PC-3 (cell line): Measurements from ENCODE around the gene MLPH. TPM values are rescaled to one million over a fixed set of nuclear protein-coding genes. Genes with fewer than 3 reads are reported as not detected.

Experiments
- ATAC-seq: fragments of 200-7000 bp; cut with Tn5 transposase; 2 replicates; pipeline ENCODE4 v1.9.1; 2020; ENCODE audit warnings: mild to moderate bottlenecking, moderate library complexity
- BruUV-seq: library from RNA; stranded (reverse); fragments of 400-500 nt; replicated peaks from 2 replicates; lab custom pipeline; 2021; lab: Mats Ljungman, UMichigan
- CTCF ChIA-PET: fragments of 300-600 bp; sonication (Branson Sonifier 250); formaldehyde crosslinking; loops from one replicate; lab custom pipeline; 2022; ENCODE audit warnings: antibody characterized with exemption; lab: Charles Lee
- POLR2A ChIA-PET: fragments of 300-600 bp; sonication (Branson Sonifier 250); formaldehyde crosslinking; loops from one replicate; lab custom pipeline; 2022; ENCODE audit warnings: antibody characterized with exemption; ENCODE audit not compliant: unreplicated experiment; lab: Charles Lee
- DNase-seq: peaks from one replicate; pipeline ENCODE4 v3.0.0-alpha.2; 2015
- H2AFZ ChIP-seq: fragments of 300-600 bp; sonication (generic); 2 replicates; pipeline ENCODE4 v1.6.0; 2016; ENCODE audit warnings: antibody characterized with exemption, low read length
- H3F3A ChIP-seq: fragments of 300-600 bp; sonication (generic); one replicate; pipeline ENCODE4 v1.6.0; 2017; ENCODE audit warnings: antibody characterized with exemption, low read length, control low read depth, mild to moderate bottlenecking; ENCODE audit not compliant: unreplicated experiment
- H3K27ac ChIP-seq: fragments of 300-600 bp; sonication (generic); 2 replicates; pipeline ENCODE4 v1.5.1; 2016; ENCODE audit warnings: mild to moderate bottlenecking, low read length
- H3K27me3 ChIP-seq: fragments of 300-600 bp; sonication (generic); 2 replicates; pipeline ENCODE4 v1.6.1; 2016; ENCODE audit warnings: low read length, mixed read lengths
- H3K36me3 ChIP-seq: fragments of 300-600 bp; sonication (generic); 2 replicates; pipeline ENCODE4 v1.6.1; 2016; ENCODE audit warnings: low read depth, mixed run types, low read length, mixed read lengths
- H3K4me1 ChIP-seq: fragments of 300-600 bp; sonication (generic); 2 replicates; pipeline ENCODE4 v1.5.1; 2016; ENCODE audit warnings: low read length; ENCODE audit not compliant: insufficient read depth
- H3K4me2 ChIP-seq: fragments of 300-600 bp; sonication (generic); 2 replicates; pipeline ENCODE4 v1.6.0; 2016; ENCODE audit warnings: low read length
- H3K4me3 ChIP-seq: fragments of 300-600 bp; sonication (generic); 2 replicates; pipeline ENCODE4 v1.5.1; 2016; ENCODE audit warnings: mild to moderate bottlenecking, low read length, mixed read lengths
- H3K79me2 ChIP-seq: fragments of 300-600 bp; sonication (generic); 2 replicates; pipeline ENCODE4 v1.6.1; 2017; ENCODE audit warnings: low read length, mixed read lengths
- H3K9ac ChIP-seq: fragments of 300-600 bp; sonication (generic); 2 replicates; pipeline ENCODE4 v1.6.0; 2016; ENCODE audit warnings: mild to moderate bottlenecking, low read length
- H3K9me2 ChIP-seq: fragments of 300-600 bp; sonication (generic); replicated peaks from 2 replicates; pipeline ENCODE4 v1.6.1; 2016; ENCODE audit warnings: mixed run types, low read length, mixed read lengths
- H3K9me3 ChIP-seq: fragments of 300-600 bp; sonication (generic); 2 replicates; pipeline ENCODE4 v1.6.1; 2016; ENCODE audit warnings: low read length, mixed read lengths
- H4K20me1 ChIP-seq: fragments of 300-600 bp; sonication (generic); 2 replicates; pipeline ENCODE4 v1.6.1; 2016; ENCODE audit warnings: low read length, mixed read lengths
- EZH2 ChIP-seq: fragments of 300-600 bp; sonication (generic); IDR thresholded peaks from one replicate; pipeline ENCODE4 v1.6.1; 2017; ENCODE audit warnings: antibody characterized with exemption, mild to moderate bottlenecking, low read length; ENCODE audit not compliant: unreplicated experiment
- EZH2phosphoT487 ChIP-seq: fragments of 300-600 bp; sonication (generic); IDR thresholded peaks from 2 replicates; pipeline ENCODE4 v1.6.1; 2018; ENCODE audit warnings: mild to moderate bottlenecking, antibody characterized with exemption, low read length, borderline replicate concordance
- intact Hi-C: fragments of 100-400 bp; cut with micrococcal nuclease; formaldehyde crosslinking; loops from 2 replicates; pipeline ENCODE4 v1.9.0; 2023
- total RNA-seq: library from RNA; depleted of rRNA; stranded (reverse); fragments of >200 nt; gene quantifications from 2 replicates; pipeline ENCODE4 v1.2.3, GENCODE V29; 2014
- TF ChIP-seq, protein P1 (sequence below): fragments of 300-600 bp; sonication (generic); conservative IDR thresholded peaks from 2 replicates; pipeline ENCODE4 v1.5.1; 2017; ENCODE audit warnings: antibody characterized with exemption, low read depth, mild to moderate bottlenecking, low read length

MLPH gene
- total RNA-seq, 1 experiment from 2014 or later: 201 TPM

DNA sequence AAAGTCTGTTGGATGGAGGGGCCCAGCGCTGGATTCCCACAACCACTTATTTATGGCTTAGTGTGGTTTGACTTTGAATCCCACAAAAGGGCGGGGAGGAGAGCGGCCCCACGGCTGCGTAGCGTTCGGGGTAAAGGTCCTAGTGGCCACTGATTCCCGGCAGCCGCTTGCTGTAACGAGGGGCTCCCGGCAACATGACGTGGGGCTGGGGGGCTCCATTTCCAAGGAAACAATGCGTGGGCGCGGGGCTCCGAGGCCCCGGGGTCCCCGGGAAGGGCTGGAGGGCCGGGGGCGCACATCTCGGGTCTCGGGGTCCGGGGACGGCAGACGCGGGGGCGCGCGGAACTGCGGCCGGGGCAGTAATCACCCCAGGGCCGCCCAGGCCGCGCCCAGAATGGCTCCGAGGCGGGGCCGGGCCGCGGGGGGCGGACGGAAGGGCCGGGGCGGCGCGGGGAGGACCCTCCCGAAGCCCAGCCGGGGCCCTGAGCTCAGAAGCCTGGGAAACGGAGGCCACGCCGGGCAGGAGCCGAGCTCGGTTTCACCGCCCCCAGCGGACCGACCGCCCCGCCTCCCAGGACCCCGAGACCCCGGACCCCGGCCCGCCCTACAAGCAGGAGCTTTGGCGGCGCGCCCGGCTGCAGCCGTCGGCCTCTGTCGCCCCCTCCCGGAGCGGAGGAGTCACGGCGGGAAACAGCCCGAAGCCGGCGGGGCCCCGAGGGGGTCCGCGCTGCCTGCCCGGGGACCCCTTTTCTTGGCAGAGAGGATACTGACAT is 11.9 kb upstream of the MLPH start:
- TF ChIP-seq EZH2: no peak
- TF ChIP-seq, protein P1, sequence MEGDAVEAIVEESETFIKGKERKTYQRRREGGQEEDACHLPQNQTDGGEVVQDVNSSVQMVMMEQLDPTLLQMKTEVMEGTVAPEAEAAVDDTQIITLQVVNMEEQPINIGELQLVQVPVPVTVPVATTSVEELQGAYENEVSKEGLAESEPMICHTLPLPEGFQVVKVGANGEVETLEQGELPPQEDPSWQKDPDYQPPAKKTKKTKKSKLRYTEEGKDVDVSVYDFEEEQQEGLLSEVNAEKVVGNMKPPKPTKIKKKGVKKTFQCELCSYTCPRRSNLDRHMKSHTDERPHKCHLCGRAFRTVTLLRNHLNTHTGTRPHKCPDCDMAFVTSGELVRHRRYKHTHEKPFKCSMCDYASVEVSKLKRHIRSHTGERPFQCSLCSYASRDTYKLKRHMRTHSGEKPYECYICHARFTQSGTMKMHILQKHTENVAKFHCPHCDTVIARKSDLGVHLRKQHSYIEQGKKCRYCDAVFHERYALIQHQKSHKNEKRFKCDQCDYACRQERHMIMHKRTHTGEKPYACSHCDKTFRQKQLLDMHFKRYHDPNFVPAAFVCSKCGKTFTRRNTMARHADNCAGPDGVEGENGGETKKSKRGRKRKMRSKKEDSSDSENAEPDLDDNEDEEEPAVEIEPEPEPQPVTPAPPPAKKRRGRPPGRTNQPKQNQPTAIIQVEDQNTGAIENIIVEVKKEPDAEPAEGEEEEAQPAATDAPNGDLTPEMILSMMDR: peak; percentile 86
- H3K79me2 ChIP-seq: no peaks in the 10 kb centered on the region
- peak; percentile 66 for ATAC-seq
- intact Hi-C loops: loop anchor here (1.0 to 5.0 kb wide), 3 partner anchors 37 to 54 kb away; no protein-coding TSS in a partner anchor
- peak overlapping the region; percentile 70 for H2AFZ ChIP-seq
- no TSS peak for BruUV-seq
- CTCF ChIA-PET: interaction anchor here (0.6 to 2.0 kb wide), 10 partner anchors 11 to 314 kb away, joined by 3 to 14 read pairs (median 4); no protein-coding TSS in a partner anchor
- no peaks in the 10 kb centered on the region for H3K27me3 ChIP-seq
- peak; percentile 66 for DNase-seq
- POLR2A ChIA-PET: interaction anchor here (0.6 to 0.7 kb wide), 4 partner anchors 26 to 86 kb away, joined by 3 to 9 read pairs (median 6); no protein-coding TSS in a partner anchor
- H3K9me3 ChIP-seq: no peaks in the 10 kb centered on the region
- no peaks in the 10 kb centered on the region for H4K20me1 ChIP-seq
- peak overlapping the region; percentile 96 for H3K27ac ChIP-seq
- H3K4me3 ChIP-seq: peak overlapping the region; percentile 70
- H3K4me1 ChIP-seq: peaks cover 27% of the 10 kb centered on the region
- no peaks in the 10 kb centered on the region for H3F3A ChIP-seq
- peak overlapping the region; percentile 92 for H3K9ac ChIP-seq
- no peaks in the 10 kb centered on the region for H3K9me2 ChIP-seq
- peak overlapping the region; percentile 96 for H3K4me2 ChIP-seq
- no peaks in the 10 kb centered on the region for H3K36me3 ChIP-seq

DNA sequence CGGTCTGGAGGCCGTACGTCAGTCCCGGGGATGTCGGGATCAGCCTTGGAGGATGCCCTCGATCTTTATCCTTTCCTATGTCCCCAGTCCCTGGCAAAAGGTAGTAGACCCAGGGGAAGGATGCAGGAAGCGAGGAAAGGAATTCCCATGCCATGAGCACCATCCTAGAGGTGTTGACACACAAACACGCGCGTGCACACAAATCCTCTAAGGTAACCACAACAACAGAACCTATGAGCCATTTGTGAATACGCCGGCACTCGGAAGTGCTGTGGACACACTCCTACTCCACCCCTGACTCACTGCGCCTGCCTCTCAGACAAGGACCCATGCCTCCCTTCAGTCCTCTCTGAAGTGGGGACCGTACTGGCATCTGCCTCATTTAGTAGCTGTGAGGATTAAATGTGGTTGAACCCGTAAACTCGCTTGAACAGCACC is 11.3 kb upstream of the MLPH start:
- Histone ChIP-seq H3K4me3 (peak overlapping the region; percentile 70), H3K27ac (peak overlapping the region; percentile 96), H2AFZ (peak overlapping the region; percentile 70), H3K4me2 (peak overlapping the region; percentile 96), H3K36me3 (no peaks in the 10 kb centered on the region), H3K27me3 (no peaks in the 10 kb centered on the region), H3K4me1 (peaks cover 27% of the 10 kb centered on the region), H3K9me3 (no peaks in the 10 kb centered on the region), H3K9ac (peak overlapping the region; percentile 92), H3K9me2 (no peaks in the 10 kb centered on the region), H3F3A (no peaks in the 10 kb centered on the region), H3K79me2 (no peaks in the 10 kb centered on the region), H4K20me1 (no peaks in the 10 kb centered on the region)
- ChIA-PET POLR2A (interaction anchor here (0.6 to 0.7 kb wide), 2 partner anchors 25 to 85 kb away, joined by 4 to 9 read pairs; no protein-coding TSS in a partner anchor), CTCF (interaction anchor here (0.6 to 2.0 kb wide), 8 partner anchors 10 to 315 kb away, joined by 3 to 14 read pairs (median 4); no protein-coding TSS in a partner anchor)
- DNase-seq: peak; percentile 88
- BruUV-seq: no TSS peak
- intact Hi-C loops: loop anchor here (1.0 to 5.0 kb wide), 3 partner anchors 37 to 54 kb away; no protein-coding TSS in a partner anchor
- peak; percentile 76 for ATAC-seq
- TF ChIP-seq, protein P1: peak; percentile 30; the same call in 1 of the 2 replicates
- no peak for TF ChIP-seq EZH2

DNA sequence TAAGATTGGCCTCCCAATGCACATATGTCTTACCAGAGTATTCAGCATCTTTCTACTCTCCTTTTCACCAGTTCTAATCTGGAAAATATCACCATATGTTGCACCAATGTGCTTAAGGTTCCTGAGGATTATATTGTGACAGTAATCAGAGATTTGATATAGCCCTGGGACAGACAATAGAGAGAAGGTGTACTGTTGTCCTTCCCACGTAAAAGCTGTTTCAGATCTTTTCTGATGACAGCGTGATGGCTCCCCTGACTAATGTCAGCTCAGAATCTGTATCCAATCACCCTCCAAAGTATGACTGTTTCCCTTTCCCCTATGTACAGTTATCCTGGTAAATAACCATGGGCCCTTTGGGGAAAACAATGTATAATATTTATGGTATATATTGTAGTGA is 9.0 kb upstream of the MLPH start:
- no peaks in the 10 kb centered on the region for H4K20me1 ChIP-seq
- H3F3A ChIP-seq: no peaks in the 10 kb centered on the region
- no peaks in the 10 kb centered on the region for H3K36me3 ChIP-seq
- intact Hi-C loops: loop anchor here (5.0 kb wide), 1 partner anchor 34 kb away; no protein-coding TSS in a partner anchor
- no peaks in the 10 kb centered on the region for H3K9me3 ChIP-seq
- POLR2A ChIA-PET: interaction anchor here (0.6 kb wide), 1 partner anchor 10 kb away, joined by 4 read pairs; no protein-coding TSS in a partner anchor
- no peaks in the 10 kb centered on the region for H3K9me2 ChIP-seq
- ATAC-seq (no peak), DNase-seq (no peak)
- no peak overlapping the region for H3K4me2 ChIP-seq
- H3K27me3 ChIP-seq: no peaks in the 10 kb centered on the region
- BruUV-seq: no TSS peak
- no peak overlapping the region for H2AFZ ChIP-seq
- H3K4me3 ChIP-seq: no peak overlapping the region
- TF ChIP-seq, protein P1: no peak
- TF ChIP-seq EZH2 (no peak), EZH2phosphoT487 (no peak)
- CTCF ChIA-PET: no interaction called here
- 0 out of 2 replicates have a peak, but pooled peaks cover 4% of the 10 kb centered on the region for H3K79me2 ChIP-seq
- H3K9ac ChIP-seq: no peak overlapping the region
- no peak overlapping the region for H3K27ac ChIP-seq
- H3K4me1 ChIP-seq: peaks cover 30% of the 10 kb centered on the region
